AG04449 (cell line): ENCODE data around the gene ZNF628.

Experiments
- CTCF ChIA-PET: fragments of 350-600 bp; formaldehyde crosslinking; extraction: SDS; loops from one replicate; lab custom pipeline; 2021; ENCODE audit warnings: antibody characterized with exemption; lab: Yijun Ruan, JAX
- POLR2A ChIA-PET: fragments of 400-600, 350-600 bp; formaldehyde crosslinking; extraction: SDS; loops from one replicate; lab custom pipeline; 2020; ENCODE audit warnings: antibody characterized with exemption, inconsistent platforms; lab: Yijun Ruan, JAX
- DNase-seq: peaks from one replicate; pipeline ENCODE4 v3.0.0-alpha.2; 2010; ENCODE audit warnings: low read depth, low spot score
- H3K4me3 ChIP-seq: 2 replicates; pipeline ENCODE4 v1.5.1; 2011; ENCODE audit warnings: low read depth, mild to moderate bottlenecking, control low read depth, low read length
- CTCF ChIP-seq: IDR thresholded peaks from one replicate; pipeline ENCODE4 v1.5.1; 2011; ENCODE audit warnings: mild to moderate bottlenecking, moderate library complexity, low read length, control low read depth, inconsistent platforms; ENCODE audit not compliant: insufficient read depth; ENCODE audit errors: missing control alignments

ZNF628 gene

DNA sequence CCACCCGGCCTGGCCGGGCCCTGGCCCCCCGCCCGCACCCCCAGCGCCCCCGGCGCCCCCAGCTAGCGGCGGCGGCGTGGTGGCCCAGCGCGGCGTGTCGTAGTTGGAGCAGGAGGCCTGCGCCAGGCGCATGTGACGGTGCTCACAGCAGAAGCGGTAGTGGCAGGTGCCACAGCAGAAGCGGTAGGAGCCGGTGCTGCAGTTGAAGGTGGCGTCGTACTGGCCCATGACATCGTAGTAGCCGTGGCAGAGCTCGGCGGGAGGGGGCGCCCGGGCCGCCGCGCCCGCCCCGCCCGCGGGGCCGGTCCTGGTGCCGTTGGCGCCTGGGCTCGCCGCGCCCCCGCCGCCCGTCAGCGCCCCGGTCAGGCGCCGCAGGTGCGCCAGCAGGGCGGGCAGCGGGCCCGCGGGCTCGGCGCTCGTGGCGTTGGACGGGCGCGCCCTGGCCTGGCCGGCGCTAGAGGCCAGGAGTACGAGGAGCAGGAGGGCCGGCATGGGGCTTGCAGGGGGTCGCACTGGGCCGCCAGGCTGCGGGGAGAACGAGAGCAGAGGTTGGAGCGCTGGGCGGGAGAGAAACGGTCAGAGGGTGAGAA is 34.0 kb upstream of the ZNF628 start:
- no peak for DNase-seq
- no peak overlapping the region for H3K4me3 ChIP-seq
- ChIA-PET POLR2A (no interaction called here), CTCF (interaction anchor here (0.9 to 1.1 kb wide), 2 partner anchors 24 kb away, joined by 3 read pairs; no protein-coding TSS in a partner anchor)
- TF ChIP-seq CTCF, result no peak

DNA sequence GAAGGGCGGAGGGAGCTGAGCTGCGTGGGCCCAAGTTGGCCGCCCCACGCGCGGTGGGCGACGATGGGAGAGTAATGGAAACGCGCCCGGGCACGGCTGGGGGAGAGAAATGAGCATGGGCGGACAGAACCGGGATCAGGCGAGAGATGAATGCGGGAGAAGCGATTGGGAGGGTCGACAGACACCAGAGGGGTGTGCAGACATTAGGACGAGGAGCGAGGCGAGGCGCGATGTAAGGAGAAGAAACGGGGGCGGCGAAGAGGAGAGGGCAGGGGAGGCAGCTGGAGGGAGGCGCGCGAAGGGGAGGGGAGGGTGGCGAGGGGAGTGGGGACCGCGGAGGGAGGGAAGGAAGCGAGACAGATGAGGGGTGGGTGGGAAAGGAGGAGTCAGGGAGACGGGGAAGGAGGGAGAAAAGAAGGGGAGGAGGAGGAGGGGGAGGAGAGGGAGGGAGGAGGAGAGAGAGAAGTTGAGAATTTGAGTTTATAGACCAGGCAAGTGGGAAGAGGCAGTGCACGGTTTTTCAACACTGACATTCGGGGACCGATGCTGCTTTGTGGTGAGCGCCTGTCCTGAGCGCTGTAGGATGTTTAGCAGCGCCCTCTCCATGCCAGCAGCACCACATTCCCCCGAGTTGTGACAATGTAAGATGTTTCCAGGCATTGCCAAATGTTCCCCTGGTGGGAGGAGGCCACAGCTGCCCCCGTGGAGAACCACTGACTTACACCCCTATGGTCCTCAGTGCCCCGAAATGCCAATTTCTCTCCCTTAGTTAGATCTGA is 33.2 kb upstream of the ZNF628 start, which contains the start of gene SHISA7:
TSS of gene SHISA7 (minus strand) at position 256 of the 779 bp plus-strand sequence. CDS start 437 bp downstream, outside the sequence.
- no peak within 1 kb of the TSS for H3K4me3 ChIP-seq
- POLR2A ChIA-PET, result no interaction called here
- TF ChIP-seq CTCF, result no peak
- CTCF ChIA-PET, result interaction anchor here (1.4 to 2.4 kb wide), 2 partner anchors 10 to 24 kb away, joined by 5 to 11 read pairs; no protein-coding TSS in a partner anchor
- DNase-seq, result no peak

DNA sequence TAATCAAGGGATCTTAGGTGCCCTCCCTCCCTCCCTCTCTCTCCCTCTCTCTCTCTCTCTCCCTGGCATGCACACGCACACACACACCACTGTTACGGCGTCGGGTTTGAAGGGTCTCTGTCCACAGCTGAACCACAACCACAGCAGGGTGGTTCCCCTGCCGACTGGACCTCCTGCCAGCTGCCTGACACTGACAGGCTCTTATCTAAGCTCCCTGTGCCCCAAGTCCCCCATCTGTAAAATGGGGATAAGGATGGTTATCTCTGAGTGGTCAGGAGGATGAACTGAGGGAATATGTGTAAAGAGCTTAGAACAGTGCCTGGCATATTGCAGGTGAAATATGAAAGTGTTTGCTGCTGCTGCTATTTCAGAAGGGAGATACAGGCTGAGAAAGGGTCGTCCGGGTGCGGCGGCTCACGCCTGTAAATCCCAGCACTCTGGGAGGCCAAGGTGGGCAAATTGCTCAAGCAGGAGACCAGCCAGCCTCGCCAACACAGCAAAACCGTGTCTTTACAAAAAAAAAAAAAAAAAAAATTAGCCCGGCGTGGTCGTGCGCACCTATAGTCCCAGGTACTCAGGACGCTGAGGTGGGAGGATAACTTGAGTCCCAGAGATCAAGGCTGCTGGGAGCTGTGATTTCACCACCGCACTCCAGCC is 32.5 kb upstream of the ZNF628 start:
- no peak for DNase-seq
- ChIA-PET POLR2A (no interaction called here), CTCF (interaction anchor here (0.6 to 2.4 kb wide), 3 partner anchors 10 to 303 kb away, joined by 3 to 11 read pairs (median 5); no protein-coding TSS in a partner anchor)
- H3K4me3 ChIP-seq, result no peak overlapping the region
- no peak for TF ChIP-seq CTCF

DNA sequence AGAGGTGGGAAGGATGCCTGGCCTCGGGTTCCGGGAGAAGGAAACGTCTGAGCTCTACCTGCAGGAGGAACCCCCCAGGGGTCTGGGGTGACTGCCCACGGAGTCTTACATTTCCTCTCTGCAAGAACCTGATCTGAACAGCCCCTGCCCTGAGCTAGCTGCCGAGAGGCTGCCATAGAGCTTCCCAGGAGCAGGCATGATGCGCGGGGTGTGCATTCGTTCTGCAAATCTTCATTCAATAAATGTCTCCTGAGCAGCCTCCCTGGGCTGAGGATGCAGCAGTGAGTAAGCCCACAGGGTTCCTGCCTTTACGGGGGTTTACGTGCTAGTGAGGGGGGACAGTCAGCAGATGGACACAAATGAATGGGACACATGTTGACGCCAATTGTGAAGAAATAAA is 31.8 kb upstream of the ZNF628 start:
- POLR2A ChIA-PET, result no interaction called here
- no peak for DNase-seq
- no peak for TF ChIP-seq CTCF
- CTCF ChIA-PET, result interaction anchor here (0.6 to 2.4 kb wide), 3 partner anchors 15 to 304 kb away, joined by 3 to 11 read pairs (median 3); no protein-coding TSS in a partner anchor
- no peak overlapping the region for H3K4me3 ChIP-seq

DNA sequence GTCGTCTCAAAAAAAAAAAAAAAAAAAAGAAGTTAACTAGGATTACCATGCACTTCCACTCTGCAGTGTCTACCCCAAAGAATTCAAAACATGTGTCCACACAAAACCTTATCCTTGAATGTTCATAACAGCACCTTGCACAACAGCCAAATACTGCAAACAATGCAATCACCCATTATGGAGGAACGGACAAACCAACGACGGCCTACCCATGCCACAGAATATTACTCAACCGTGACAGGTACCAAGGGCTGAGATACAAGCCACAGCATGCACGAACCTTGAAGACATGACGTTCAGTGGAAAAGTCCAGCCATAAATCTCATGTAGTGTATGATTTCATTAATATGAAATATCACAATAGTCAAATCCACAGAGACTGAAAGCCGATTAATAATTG is 30.4 kb upstream of the ZNF628 start:
- DNase-seq, result no peak
- H3K4me3 ChIP-seq, result no peak overlapping the region
- ChIA-PET POLR2A (no interaction called here), CTCF (interaction anchor here (1.1 to 2.4 kb wide), 2 partner anchors 9 to 21 kb away, joined by 3 to 11 read pairs; no protein-coding TSS in a partner anchor)
- no peak for TF ChIP-seq CTCF
